GM06990 (cell line): ENCODE measurements around the gene UBTF.
"Not testable (repeated sequence)": the region's sequence is repeated elsewhere in the genome, so short reads cannot be mapped to it uniquely, and the experiment has no call there.

ENCODE experiments used
- DNase-seq: peaks from one replicate; pipeline ENCODE4 v3.0.0-alpha.2; 2011; ENCODE audit not compliant: insufficient read length; ENCODE audit errors: extremely low read depth
- H3K27me3 ChIP-seq: replicated peaks from 2 replicates; pipeline ENCODE4 v1.6.0; 2011; ENCODE audit warnings: low read length; ENCODE audit not compliant: control insufficient read depth, insufficient read depth
- H3K36me3 ChIP-seq: 2 replicates; pipeline ENCODE4 v1.5.1; 2011; ENCODE audit warnings: low read length; ENCODE audit not compliant: control insufficient read depth, insufficient read depth
- H3K4me3 ChIP-seq: replicated peaks from 2 replicates; pipeline ENCODE4 v1.5.1; 2011; ENCODE audit warnings: low read depth, mild to moderate bottlenecking, control low read depth, low read length
- TF ChIP-seq, protein P1 (sequence below): IDR thresholded peaks from 2 replicates; pipeline ENCODE4 v1.5.1; 2011; ENCODE audit warnings: low read length, control low read depth, mild to moderate bottlenecking, inconsistent platforms; ENCODE audit not compliant: insufficient read depth, poor library complexity, severe bottlenecking

The UBTF gene

GRCh38 chr17:44251062-44251461 lies 31.6 kb upstream of the UBTF start:
- TF ChIP-seq, protein P1, sequence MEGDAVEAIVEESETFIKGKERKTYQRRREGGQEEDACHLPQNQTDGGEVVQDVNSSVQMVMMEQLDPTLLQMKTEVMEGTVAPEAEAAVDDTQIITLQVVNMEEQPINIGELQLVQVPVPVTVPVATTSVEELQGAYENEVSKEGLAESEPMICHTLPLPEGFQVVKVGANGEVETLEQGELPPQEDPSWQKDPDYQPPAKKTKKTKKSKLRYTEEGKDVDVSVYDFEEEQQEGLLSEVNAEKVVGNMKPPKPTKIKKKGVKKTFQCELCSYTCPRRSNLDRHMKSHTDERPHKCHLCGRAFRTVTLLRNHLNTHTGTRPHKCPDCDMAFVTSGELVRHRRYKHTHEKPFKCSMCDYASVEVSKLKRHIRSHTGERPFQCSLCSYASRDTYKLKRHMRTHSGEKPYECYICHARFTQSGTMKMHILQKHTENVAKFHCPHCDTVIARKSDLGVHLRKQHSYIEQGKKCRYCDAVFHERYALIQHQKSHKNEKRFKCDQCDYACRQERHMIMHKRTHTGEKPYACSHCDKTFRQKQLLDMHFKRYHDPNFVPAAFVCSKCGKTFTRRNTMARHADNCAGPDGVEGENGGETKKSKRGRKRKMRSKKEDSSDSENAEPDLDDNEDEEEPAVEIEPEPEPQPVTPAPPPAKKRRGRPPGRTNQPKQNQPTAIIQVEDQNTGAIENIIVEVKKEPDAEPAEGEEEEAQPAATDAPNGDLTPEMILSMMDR: no peak
- no peak for DNase-seq
- no peaks in the 10 kb centered on the region for H3K27me3 ChIP-seq
- H3K4me3 ChIP-seq: no peak overlapping the region
- H3K36me3 ChIP-seq: no peaks in the 10 kb centered on the region

DNA sequence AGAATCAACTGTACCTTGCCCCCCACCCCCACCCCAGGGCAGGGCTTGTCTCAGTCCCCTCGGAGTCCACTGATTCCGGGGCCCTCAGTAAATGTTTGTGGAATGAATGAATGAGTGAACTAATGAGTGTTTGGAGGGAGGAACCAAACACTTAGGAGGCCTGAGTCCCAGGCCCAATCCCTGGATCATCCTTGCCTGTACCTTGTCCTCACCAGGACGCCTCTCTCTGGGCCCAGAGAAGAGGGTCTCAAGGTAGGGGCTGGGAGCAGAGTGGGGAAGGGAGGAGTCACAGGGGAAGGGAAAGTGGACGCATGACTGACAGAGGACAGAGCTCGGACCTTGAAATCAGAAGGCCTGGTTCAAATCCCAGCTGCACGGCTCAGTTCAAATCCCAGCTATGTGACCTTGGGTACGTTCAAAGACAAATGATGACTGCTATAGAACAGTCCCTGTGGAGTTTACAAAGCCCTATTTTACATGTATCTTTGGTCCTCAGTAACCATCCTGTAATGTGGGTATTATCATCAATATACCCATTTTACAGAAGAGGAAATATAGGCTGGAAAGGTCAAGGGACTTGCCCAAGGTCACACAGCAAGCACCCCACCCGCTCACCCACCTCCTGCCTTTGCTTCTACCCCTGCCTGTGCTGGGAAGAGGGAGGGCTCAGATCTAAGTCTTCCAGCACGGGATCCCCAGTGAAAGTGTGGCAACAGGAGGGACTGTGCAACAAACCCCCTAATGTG lies 30.2 kb upstream of the UBTF start:
- DNase-seq: no peak
- no peak overlapping the region for H3K4me3 ChIP-seq
- TF ChIP-seq, protein P1: no peak
- no peaks in the 10 kb centered on the region for H3K36me3 ChIP-seq
- no peaks in the 10 kb centered on the region for H3K27me3 ChIP-seq

GRCh38 chr17:44247876-44248736 lies 28.6 kb upstream of the UBTF start:
- Histone ChIP-seq H3K27me3 (no peaks in the 10 kb centered on the region), H3K36me3 (no peaks in the 10 kb centered on the region), H3K4me3 (no peak overlapping the region)
- TF ChIP-seq, protein P1: no peak
- DNase-seq: no peak

- no peaks in the 10 kb centered on the region for H3K36me3 ChIP-seq
- TF ChIP-seq, protein P1: no peak
- no peak overlapping the region for H3K4me3 ChIP-seq
- DNase-seq: no peak
- H3K27me3 ChIP-seq: no peaks in the 10 kb centered on the region
Observed at GRCh38 chr17:44247440-44247841, 28.0 kb upstream of the UBTF start.

- Histone ChIP-seq H3K4me3 (no peak overlapping the region), H3K27me3 (no peaks in the 10 kb centered on the region), H3K36me3 (no peaks in the 10 kb centered on the region)
- no peak for DNase-seq
- TF ChIP-seq, protein P1: no peak
Observed at GRCh38 chr17:44241106-44241624, 21.7 kb upstream of the UBTF start.

- H3K36me3 ChIP-seq, H3K27me3 ChIP-seq, DNase-seq, H3K4me3 ChIP-seq: not testable (repeated sequence)
Observed at GRCh38 chr17:44237886-44238285, 18.4 kb upstream of the UBTF start.
